NCI-H748 treated with DMSO at 0.1 percent for 48 hours (cell line): ENCODE data around the gene TXNRD3.

Source experiments
- DNase-seq: peaks from one replicate; lab custom pipeline; 2025; lab: John Stamatoyannopoulos, UW

The TXNRD3 gene

DNA sequence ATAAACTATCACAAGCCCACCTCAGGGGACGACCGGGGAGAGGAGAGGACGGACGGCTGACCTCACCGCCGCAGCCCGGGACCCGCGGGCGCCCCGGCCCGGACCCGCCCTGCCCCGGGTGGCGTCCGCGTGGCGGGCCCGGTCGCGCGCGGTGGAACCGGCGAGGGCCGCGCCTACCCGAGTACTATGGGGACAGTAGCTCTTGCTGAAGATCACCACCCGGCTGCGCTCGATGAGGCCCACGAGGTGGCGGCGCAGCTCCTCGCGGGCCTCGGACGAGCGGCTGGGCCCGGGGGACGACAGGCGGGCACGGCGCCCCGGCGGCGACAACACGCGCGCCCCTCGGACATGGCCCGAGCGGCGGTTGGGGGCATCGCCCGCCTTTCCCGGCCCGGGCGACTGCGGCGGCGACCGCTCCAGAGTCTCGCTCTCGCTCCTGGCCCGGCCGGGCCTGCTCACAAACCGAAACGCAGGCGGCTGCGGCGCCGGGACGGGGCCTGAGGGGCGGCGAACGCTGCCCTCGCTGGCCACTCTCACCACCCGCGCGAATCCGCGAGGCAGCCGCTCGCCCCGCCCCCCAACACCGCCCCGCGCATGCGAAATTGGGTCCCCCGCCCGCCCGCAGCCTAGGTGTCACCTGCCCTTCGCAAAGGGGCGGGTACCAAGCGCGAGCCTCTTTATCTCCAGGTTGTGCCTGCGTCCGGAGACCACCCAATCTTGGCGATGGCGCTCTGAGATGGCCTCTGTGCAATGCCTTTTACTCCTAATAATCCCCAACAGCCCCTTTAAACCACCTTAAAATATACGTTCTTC, at the start of gene TXNRD3:
Gene TXNRD3 (minus strand): TSS at position 554 of the 813 bp plus-strand sequence.
- peak; percentile 47 for DNase-seq

DNA sequence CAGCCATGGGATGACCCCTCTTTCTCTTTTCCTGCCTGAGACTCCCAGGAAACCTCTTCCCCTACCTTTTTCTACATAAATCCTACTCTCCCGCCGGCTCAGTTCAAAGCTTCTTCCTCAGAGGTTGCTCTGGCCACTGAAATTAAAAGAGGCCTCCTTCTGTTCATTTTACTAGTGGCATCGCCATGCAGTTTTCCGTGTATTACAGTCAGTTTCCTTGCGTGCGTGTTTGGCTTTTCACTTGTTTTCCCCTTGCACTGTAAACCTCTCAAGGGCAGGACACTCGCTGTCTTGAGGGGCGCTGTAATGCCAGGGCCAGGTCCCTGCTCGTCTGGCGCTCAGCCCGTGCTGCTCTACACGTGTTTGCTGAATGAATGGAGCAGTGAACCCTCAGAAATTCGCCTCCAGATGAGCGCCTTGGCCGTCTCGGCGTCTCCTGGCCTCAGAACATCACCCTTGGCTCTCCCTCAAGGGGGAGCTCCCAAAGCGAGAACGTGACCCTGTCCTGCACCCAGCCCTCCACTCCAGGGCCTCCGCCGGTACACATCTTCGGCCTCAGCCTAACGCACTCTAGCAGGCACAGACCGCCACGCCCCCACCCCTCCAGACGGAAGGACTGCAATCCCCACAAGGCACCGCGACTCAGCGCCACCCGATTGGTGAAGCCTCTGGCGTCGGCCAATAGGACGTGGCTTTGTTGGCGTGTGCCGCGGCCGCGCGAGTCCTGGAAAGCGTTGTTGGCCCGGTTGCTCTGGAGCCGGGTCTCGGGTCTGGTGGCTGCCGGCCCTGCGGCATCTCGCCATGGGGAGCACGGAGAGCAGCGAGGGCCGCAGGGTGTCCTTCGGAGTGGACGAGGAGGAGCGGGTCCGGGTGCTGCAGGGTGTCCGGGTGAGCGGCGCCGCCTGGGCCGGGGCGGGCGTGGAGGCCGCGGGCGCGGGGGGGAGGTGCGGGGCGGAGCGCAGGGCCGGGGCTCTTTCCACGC, 48.9 kb upstream of the TXNRD3 start, which contains the start of gene CHCHD6:
Gene CHCHD6 (plus strand): TSS at position 729 of the 982 bp plus-strand sequence. CDS start 73 bp downstream, at position 802.
- DNase-seq: peak; percentile 77

DNA sequence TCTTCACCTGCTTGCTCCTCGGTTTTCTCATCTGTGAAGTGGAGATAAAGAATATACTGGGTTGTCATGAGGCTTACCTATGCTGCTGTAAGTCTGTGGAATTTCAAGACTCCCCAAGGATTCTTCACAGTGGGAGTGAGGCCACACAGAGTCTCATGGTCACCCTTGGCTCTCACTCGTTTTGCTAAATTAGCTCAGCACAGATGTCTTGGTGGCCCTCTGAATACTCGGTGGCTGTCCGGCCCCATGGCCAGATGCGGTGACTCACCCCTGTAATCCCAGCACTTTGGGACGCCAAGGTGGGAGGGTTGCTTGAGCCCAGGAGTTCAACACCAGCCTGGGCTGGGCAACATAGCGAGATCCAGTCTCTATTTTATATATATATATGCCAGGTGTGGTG, 44.1 kb upstream of the TXNRD3 start:
- DNase-seq: no peak

DNA sequence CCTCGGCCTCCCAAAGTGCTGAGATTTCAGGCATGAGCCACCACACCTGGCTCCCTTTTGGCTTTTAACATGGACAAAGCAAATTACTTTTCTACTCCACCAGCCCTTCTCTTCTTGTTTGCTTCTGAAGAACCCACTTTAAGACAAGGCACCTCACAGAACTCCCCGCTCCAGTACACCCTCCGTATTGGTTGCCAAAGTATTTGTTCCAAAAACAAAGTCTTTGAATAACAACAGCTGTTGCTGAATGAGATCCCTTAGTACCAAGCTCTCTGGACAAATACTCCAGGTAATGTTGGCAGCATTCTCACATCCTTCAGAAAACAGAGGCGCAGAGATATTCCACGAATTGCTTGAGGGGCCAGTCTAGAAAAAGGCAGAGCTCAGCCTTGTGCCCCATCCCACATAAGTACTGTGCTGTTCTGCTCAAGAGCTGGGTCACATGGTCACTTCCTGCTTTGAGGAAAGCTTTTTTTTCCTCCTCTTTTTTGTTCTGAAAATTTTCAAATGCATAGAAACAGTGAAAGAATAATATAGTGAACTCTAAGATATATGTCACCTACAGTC, 41.9 kb upstream of the TXNRD3 start:
- DNase-seq: no peak

DNA sequence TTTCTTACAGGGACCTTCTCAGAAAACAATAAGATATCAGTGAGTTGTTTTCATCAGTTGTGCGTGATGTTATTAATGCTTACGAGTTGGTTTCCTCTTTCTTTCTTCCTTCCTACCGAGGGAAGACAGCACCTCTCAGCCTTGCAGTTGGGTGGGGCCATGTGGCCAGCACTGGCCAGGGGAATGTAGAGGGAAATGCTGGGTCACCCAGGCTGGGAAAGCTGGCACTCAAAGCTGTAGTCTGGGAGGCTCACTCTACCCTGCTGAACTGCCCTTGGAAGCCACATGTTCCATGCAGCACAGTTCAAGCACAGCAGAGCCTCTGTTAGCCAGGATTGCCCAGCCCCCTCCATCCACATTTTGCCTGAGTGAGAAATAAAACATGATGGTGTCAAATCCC, 39.0 kb upstream of the TXNRD3 start:
- DNase-seq: no peak

DNA sequence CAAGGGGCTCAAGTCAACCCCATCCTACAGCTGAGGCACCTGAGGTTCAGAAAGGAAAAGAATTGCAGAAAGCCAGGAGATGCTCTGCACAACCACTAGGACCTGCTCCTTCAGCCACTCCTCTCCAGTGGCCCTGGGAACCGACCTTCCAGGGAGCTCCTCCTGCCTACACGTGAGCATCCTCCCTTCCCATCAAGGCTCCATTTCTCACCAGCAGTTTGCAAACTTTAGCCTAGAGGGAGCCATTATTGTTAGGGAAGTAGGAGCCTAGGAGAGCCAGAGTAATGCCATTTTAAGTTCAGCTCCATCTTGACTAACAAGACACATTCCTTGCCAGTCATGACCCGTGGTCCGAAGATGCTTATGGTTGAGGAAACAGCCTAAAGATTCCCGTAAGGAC, 37.9 kb upstream of the TXNRD3 start:
- DNase-seq: no peak

DNA sequence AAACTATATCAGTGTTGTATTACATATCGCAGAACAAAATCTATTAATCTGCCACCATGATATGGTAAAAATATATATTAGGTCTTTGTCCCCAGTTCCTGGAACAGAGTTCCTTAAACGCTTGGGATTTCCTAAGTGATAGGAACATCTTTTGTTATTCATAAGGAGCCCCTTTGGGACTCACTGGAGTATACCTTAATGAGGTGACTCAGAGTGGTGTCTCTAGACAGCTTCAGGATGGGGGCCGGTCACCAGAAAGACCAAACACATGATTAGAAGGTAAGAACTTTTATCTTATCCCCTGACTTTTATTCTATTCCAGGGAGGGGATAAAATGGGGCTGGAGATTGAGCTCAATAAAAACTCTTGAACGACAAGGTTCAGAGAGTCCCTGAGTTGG, 36.8 kb upstream of the TXNRD3 start:
- no peak for DNase-seq

DNA sequence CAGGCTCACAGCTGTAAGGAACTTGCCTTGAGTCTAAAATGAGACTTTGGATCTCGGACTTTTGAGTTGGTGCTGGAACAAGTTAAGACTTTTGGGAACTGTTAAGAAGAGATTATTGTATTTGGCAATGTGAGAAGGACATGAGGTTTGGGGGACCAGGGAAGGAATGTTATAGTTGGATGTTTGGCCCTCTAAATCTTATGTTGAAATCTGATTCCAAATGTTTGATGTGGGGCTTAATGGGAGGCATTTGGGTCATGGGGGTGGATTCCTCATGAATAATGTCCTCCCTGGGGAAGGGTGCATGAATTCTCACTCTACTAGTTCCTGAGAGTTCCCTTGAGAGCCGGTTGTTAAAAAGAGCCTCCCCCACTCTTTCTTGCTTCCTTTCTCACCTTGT, 30.6 kb upstream of the TXNRD3 start:
- DNase-seq: no peak

DNA sequence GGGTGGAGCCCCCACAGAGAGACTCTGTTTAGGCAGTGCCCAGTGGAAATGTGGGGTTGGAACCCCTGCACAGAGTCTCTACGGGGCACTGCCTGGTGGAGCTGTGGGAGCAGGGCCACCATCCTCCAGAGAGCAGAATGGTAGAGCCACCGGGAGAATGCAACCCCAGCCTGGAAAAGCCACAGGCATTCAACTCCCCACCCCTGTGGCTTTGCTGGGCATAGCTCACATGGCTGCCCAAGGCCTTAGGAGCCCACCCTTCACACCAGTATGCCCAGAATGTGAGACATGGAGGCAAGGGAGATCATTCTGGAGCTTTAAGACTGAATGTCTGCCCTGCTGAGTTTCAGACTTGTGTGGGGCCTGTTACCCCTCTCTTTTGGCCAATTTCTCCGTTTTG, 30.1 kb upstream of the TXNRD3 start:
- no peak for DNase-seq

DNA sequence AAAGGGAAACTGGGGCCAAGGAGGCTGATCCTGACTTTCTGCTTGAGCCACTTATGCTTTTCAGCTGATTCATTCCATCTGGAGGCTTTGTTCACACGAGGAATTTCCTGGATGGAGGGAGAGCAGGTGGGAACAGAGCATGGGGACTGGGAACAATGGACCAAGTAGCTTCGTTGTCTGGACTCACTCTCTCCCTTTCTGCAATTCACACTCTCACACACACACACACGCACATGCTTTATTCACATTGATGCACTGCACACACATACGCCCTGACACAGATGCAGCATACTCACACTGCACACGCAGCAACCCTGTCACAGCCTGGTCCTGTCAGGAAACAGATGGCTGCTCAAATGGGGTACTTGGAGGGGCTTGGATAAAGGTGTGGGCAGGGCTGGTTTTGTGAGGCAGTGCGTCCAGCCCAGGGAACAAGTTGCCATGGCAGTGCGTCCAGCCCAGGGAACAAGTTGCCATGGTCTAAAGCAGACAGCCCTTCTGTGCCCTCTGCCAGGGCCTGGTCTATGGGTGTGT, 29.4 kb upstream of the TXNRD3 start:
- no peak for DNase-seq

DNA sequence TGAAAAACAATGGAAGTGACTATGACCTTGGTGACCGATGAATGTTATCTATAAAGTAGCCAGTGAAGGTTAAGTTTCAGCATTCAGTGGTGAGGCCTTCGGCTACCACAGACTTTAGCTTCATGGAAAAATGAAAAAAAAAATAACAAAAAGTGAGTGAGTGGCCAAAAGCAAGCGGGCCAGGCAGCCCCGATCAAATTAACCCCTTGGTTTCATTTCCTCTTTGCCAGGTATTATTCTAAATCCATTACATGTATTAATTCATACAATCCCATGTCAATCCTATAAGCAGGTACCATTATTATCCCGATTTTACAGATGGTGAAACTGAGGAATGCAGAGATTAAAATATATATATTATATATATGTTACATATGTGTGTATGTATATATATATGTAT, 28.1 kb upstream of the TXNRD3 start:
- DNase-seq: no peak

DNA sequence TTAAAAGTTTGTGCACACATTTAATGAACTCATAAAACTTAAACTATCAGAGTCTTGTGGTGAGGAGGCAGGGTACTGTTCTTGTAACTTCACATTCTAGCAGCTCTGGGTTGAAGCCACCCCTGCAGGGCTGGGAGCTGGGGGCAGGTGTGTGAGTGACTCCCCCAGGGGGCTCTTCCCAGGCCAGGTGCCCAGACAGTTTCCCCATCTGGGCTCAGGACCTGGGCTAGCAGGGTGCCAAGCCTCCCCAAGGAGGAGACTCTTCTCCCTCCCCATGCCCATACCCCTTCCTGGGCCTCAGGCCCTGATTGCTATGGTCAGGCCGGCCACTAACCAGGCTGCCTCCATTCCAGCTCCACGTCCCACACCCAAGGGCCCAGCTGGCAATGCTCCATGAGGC, 27.1 kb upstream of the TXNRD3 start:
- no peak for DNase-seq

DNA sequence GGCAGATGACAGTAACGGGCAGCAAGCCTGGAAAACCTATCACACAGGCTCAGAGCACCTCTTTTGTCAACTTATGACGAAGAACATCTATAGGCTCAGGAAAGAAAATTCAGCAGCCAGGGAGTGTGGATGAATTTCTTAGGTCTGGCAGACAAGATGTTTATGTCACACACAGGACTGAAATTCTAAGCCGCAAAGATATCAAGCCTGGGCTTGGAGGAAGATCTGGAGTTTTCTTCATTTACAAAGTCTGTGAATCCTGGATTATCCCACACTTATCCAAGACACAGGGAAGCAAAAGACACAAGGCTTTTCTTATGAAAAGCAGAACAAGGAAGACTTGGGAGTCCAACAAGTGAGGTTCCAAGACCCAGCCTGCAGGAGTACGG, 25.7 kb upstream of the TXNRD3 start:
- DNase-seq: no peak

DNA sequence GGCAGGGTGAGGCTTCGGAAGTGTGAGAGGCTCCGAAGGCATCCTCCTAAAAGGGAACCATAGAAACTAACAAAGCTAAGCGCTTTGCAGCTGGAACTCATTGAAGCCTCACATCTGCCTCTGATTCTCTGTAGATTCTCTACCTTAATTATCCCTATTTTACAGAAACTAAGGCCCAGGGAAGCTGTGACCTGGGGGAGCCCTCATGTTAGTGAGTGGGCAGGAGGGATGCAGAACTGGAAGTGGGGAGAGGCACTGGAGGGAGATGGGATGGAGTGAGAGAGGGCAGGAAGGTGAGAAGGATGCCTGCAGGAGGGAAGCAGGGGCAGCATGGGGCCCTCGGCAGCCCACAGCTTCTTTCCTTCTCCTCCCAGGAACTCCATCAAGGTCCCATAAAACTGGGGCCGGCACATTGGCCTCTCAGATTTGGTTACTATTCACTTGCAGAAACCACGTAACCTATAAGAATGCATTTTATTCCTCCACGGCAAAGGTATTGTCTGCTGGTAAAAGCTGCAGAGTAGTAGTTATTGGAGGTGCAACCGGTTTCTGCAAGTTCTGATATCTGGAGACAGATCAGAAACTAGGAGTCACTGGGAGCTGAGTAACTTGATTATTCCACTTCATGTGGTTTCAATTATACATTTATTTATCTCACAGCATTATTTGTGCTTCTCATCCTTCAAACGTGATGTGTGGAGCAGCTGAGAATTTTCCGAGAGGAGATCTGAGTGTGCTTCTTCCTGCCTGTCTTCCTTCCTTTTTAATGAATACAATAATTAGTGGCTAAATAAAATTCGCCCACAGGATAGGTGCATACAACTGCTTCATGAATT, 25.1 kb upstream of the TXNRD3 start:
- DNase-seq: no peak

DNA sequence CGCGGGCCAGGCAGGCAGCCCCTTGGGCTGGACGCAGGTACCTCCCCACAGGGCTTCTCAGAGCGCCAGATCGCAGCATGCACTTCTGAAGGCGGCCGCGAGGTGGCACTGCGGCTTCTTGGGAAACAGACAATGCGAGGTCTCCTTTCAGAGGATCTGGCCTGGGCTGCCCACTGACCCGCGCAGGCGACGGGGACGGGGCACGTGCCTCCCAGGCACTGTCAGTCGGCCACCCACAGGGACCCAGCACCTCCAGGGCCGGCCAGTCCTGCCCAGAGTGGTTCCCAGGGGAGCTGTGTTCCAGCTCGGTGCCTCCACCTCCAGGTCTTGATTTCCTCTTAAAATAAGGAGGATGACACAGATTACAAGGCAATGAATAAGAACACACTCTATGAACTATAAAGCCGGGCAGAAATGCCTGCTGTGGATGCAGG, 24.4 kb upstream of the TXNRD3 start:
- peak; percentile 55 for DNase-seq

DNA sequence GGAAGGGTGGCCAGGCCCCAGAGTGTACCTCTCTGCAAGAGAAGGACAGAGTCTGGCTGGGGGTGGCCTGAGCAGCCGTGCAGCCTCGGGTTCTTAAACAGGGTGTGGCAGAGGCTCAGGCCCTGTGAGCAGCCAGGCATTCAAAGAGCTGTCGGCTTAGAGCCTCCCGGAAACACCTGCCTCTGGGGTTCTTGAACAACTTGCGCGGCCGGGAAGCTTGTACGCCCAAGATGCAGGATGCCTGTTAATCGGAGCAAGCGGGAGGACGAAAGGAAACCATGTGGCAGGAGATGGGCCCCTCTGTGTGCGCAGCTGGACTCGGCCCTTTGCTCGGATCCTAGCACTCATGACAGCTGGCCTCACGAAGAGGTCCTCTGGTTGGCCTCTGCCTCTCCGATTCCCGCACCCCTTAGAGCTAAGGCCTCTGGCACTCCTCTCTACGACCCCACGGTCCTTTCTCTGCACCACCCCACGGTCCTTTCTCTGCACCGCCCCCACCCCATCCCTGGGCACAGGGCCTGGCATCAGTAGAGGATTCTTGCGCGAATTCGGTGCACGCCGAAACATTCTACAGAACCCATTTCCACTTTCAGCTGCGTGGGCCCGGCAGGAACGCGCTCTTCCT, 23.9 kb upstream of the TXNRD3 start:
- DNase-seq: peak; percentile 2

DNA sequence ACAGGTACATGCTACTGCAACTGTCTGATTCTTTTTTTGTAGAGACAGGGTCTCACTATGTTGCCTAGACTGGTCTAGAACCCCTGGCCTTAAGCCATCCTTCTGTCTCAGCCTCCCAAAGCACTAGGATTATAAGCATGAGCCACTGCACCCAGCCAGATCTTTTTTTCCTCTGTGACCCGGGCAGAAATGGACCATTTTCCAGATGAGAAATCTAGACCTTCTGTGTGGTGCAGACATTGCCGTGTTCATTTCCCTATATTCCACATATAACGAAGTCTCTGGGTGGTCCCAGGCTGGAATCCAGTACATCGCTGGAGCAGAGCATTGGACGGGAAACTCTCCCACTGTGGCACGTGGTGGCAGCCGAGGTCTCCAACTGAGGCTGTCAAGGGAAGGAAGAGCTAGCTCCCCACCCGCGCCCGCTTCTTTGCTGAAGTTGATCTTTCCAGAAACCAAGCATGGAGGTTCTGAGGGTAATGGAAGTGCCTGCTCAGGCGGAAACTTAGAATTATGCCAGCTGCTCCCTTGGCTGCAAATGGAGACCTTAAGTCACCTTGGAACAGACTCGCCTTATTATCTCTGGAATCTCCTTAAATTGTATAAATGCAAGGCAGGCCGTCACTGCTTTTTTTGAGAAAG, 23.1 kb upstream of the TXNRD3 start:
- DNase-seq: no peak

DNA sequence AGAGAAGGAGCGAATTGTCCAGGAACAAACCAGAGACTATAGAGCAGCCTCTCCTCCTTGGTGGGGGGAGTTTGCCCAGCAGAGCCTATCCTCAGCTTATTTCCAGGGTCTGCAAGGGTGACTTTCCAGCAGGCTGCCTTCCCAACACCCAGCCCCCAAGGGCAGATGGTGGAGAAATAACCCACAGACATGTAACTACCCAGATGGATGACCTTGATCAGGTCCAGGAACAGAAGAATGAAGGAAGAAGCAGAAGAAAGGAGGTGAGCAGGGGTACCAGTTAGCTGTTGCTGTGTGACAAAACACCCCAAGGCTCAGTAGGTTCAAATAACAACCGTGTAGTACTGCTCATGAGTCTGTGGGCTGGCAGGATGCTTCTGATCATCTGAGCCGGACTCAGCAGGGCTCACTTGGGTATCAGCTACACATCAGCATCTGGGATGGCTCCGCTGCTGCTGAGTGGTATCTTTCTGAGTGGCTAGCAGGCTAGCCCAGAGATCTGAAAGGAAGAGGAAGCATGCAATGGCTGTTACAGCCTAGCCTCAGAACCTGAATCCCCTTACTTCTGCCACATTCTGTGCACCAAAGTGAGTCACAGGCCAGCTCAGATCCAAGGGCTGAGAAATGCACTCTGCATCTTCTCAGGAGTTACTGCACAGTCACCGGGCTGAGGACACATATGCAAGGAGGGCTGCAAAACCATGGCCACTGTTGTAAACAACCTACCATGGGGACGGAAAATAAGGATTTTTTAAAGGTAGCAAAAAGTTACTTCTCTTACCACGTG, 22.2 kb upstream of the TXNRD3 start:
- DNase-seq: no peak

DNA sequence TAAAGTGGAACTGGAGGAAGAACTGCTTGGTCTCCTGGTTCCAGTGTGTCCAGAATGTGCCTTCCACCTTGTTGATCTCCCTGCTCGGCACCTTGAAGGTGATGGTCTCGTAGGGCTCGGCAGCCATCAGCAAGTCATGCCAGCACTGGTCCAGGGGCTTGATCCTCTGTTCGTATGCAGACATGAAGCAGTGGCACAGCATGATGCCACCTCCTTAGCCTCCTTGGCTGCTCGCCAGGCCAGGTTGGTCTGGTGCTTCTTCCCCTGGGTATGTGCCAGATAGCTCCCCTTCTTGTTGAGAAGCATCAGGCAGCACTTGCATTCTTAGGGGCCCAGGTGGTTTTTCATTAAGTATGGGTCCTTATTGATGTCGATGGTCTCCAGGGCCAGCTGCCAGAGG, 17.8 kb upstream of the TXNRD3 start:
- DNase-seq: no peak

DNA sequence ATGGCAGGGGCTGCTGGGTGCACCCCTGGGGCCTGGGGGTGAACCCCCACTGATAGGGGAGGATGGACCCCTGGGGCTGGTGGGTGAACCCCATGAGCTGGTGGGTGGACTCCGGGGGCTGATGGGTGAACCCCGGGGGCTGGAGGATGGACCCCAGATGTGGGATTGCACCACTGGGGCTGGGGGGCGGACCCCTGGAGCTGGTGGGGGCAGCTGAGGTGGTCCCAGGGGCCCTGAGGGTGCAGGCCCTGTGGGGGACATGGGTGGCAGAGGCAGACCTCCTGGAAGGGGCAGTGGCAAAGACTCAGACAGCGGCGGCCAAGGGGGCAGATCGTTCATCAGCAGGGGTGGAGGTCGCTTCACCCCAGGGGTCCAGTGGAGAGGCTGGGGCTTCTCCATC, 17.4 kb upstream of the TXNRD3 start:
- no peak for DNase-seq
